ENCODE data around the gene NECTIN2. TPM values are rescaled to one million over a fixed set of nuclear protein-coding genes. Genes with fewer than 3 reads are reported as not detected.

The NECTIN2 gene
- total RNA-seq = 68.9 and 75.4 TPM in 2 replicates

DNA sequence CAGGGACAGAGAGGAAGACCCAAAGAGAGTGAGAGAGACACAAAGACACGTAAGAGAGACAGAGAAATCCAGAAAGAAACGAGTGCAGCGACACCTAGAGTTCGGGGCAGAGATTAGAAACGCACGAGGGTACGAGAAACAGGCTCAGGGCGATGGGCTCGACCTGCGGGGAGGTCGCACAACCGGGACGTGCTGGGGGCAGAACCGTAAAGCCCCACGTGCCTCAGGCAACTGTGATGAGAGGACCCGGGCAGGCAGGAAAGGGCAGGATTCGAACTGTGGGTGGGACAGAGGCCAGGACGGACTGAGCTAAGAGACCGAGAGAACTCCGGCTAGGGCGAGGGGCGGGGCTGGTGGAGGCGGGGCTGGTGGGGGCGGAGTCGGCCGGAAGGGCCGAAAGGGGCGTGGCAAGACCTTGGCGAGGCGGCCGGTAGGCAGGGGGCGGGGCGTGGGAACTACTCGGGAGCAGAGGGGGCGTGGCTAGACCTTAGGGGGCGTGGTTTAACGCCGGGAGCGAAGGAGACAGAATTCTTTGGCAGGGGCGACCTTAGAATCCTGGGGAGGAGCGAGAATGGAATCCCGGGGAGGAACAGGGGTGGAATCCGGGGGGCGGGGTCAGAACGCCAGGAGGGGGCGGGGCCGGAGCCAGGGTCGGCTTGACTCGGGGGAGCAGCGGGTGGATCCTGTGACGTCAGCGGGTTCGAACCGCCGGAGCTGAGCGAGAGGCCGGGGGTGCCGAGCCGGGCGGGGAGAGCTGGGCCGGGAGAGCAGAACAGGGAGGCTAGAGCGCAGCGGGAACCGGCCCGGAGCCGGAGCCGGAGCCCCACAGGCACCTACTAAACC, at the start of gene NECTIN2:
Gene NECTIN2, plus strand, starts transcription at position 686 of the 843 bp plus-strand sequence. CDS start 229 bp downstream, outside the sequence.

GRCh38 chr19:44808463-44809371, 37.4 kb upstream of the NECTIN2 start, which contains the start of gene BCAM:
Gene BCAM (plus strand): TSS chr19:44809103. CDS start chr19:44809125, 22 bp downstream.

DNA sequence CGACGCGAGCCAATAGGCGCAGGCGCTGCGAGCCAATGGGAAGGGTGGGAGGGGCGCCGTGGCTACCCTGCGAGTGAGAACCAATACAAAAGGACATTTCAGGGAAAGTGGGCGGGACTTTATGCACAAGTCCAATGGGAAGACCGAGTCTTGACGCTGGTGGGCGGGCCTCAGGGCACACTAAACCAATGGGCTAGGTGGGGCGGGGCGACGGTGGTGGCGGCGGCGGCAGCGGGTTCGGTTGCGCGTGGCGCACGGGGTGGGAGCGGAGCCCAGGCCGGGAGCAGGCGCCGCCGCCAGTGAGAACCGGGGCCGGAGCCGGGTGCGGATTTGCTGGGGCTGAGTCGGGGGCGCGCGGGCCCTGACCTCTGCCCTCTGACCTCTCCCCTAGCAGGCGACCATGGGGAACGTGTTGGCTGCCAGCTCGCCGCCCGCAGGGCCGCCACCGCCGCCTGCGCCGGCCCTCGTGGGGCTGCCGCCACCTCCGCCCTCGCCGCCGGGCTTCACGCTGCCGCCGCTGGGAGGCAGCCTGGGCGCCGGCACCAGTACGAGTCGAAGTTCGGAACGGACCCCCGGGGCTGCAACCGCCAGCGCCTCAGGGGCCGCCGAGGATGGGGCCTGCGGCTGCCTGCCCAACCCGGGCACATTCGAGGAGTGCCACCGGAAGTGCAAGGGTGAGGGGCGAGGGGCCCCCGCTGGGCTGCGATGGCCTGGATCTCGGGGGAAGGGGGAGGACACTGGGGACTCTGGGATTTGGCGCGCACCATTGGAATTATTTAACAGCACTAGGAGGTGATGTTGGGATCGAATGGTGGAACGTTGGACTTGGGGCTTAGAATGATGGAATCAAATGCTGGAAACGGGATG, 45.2 kb downstream of the NECTIN2 start, which contains the start of gene TOMM40:
Gene TOMM40, plus strand, starts transcription at position 239 of the 867 bp plus-strand sequence. Its CDS starts 162 bp downstream, at position 401.

DNA sequence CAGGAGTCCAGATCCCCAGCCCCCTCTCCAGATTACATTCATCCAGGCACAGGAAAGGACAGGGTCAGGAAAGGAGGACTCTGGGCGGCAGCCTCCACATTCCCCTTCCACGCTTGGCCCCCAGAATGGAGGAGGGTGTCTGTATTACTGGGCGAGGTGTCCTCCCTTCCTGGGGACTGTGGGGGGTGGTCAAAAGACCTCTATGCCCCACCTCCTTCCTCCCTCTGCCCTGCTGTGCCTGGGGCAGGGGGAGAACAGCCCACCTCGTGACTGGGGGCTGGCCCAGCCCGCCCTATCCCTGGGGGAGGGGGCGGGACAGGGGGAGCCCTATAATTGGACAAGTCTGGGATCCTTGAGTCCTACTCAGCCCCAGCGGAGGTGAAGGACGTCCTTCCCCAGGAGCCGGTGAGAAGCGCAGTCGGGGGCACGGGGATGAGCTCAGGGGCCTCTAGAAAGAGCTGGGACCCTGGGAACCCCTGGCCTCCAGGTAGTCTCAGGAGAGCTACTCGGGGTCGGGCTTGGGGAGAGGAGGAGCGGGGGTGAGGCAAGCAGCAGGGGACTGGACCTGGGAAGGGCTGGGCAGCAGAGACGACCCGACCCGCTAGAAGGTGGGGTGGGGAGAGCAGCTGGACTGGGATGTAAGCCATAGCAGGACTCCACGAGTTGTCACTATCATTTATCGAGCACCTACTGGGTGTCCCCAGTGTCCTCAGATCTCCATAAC, 59.5 kb downstream of the NECTIN2 start, which contains the start of gene APOE:
Gene APOE, plus strand, starts transcription at position 360 of the 724 bp plus-strand sequence. CDS start 829 bp downstream, outside the sequence.

DNA sequence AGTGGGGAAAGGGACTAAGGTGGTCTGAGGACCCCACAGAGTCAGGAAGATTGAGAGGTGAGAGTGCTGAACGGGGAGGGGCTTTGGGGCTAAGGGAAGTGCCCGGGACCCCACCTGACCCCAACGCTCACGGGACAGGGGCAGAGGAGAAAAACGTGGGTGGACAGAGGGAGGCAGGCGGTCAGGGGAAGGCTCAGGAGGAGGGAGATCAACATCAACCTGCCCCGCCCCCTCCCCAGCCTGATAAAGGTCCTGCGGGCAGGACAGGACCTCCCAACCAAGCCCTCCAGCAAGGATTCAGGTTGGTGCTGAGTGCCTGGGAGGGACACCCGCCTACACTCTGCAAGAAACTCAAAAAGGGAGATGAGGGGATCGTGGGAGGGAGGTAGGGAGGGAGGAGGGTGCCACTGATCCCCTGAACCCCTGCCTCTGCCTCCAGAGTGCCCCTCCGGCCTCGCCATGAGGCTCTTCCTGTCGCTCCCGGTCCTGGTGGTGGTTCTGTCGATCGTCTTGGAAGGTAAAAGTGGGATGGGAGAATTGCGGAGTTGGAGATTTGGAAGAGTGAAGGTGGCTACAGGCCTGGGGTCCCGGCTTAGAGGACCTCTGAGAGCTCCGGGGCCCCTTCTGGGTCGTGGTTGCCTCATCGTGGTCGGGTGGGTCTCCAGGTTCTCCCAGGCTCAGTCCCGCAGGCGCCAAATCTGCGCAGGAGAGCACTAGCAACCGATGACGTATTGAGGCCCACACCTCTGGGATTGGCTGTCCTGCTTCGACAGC, 68.5 kb downstream of the NECTIN2 start, which contains the start of gene APOC1:
Gene APOC1, plus strand, starts transcription at position 176 of the 774 bp plus-strand sequence. Its CDS starts 284 bp downstream, at position 460.

Other genes with a start within 250 kb of the NECTIN2 start
- not detected in 2 replicates for gene IGSF23, start 232.7 kb upstream of the NECTIN2 start, total RNA-seq
- 80.9 and 118 TPM in 2 replicates for gene PVR, start 202.4 kb upstream of the NECTIN2 start, total RNA-seq
- gene CEACAM19, start 174.8 kb upstream of the NECTIN2 start, total RNA-seq = 0.33 and 1.7 TPM in 2 replicates
- not detected in 2 replicates for gene CEACAM16, start 147.1 kb upstream of the NECTIN2 start, total RNA-seq
- 3.5 and 4.0 TPM in 2 replicates for gene BCL3, start 97.6 kb upstream of the NECTIN2 start, total RNA-seq
- not detected in 2 replicates for gene CBLC, start 68.4 kb upstream of the NECTIN2 start, total RNA-seq
- 6.6 and 14.1 TPM in 2 replicates for gene BCAM, start 37.2 kb upstream of the NECTIN2 start, total RNA-seq
- gene TOMM40, start 45.0 kb downstream of the NECTIN2 start, total RNA-seq = 41.0 and 87.5 TPM in 2 replicates
- 1.4 and 9.6 TPM in 2 replicates for gene APOE, start 59.5 kb downstream of the NECTIN2 start, total RNA-seq
- gene APOC1, start 68.3 kb downstream of the NECTIN2 start, total RNA-seq = 1.4 TPM in 1 of 2 replicates, not detected in the other
- not detected in 2 replicates for gene APOC4, start 95.9 kb downstream of the NECTIN2 start, total RNA-seq
- not detected in 2 replicates for gene APOC2, start 99.8 kb downstream of the NECTIN2 start, total RNA-seq
- 26.7 and 33.1 TPM in 2 replicates for gene CLPTM1, start 109.1 kb downstream of the NECTIN2 start, total RNA-seq
- 7.6 and 10.2 TPM in 2 replicates for gene RELB, start 155.2 kb downstream of the NECTIN2 start, total RNA-seq
- 17.0 and 31.2 TPM in 2 replicates for gene CLASRP, start 192.7 kb downstream of the NECTIN2 start, total RNA-seq
- 0.22 TPM in 1 of 2 replicates, not detected in the other for gene ZNF296, start 230.2 kb downstream of the NECTIN2 start, total RNA-seq
- 16.2 and 25.8 TPM in 2 replicates for gene GEMIN7, start 233.0 kb downstream of the NECTIN2 start, total RNA-seq
- gene PPP1R37, start 246.9 kb downstream of the NECTIN2 start, total RNA-seq = 44.5 and 50.0 TPM in 2 replicates

All from uterine smooth muscle cell (primary cell).